GM21360 (cell line): ENCODE data around the gene SLC25A1.
"Not testable (repeated sequence)": the region's sequence is repeated elsewhere in the genome, so short reads cannot be mapped to it uniquely, and the experiment has no call there.

Experiments used
- ATAC-seq: cut with Tn5 transposase; IDR thresholded peaks from one replicate; pipeline ENCODE4 v1.9.1; 2021; ENCODE audit warnings: mild to moderate bottlenecking, moderate library complexity; ENCODE audit not compliant: unreplicated experiment

The SLC25A1 gene

DNA sequence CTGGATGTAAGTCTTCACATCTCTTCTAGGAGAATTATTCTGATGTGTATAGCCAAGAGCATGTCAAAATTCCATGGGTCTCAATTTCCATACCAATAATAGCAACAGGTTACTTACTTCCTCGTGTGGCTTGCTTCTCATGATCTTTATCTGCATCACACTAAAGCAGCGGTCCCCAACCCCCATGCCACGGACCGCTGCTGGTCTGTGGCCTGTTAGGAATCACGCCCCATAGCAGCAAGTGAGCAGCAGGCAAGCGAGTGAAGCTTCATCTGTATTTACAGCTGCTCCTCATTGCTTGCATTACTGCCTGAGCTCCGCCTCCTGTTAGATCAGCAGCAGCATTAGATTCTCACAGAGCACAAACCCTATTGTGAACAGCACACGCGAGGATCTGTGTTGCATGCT, 28.9 kb upstream of the SLC25A1 start:
- no peak for ATAC-seq

DNA sequence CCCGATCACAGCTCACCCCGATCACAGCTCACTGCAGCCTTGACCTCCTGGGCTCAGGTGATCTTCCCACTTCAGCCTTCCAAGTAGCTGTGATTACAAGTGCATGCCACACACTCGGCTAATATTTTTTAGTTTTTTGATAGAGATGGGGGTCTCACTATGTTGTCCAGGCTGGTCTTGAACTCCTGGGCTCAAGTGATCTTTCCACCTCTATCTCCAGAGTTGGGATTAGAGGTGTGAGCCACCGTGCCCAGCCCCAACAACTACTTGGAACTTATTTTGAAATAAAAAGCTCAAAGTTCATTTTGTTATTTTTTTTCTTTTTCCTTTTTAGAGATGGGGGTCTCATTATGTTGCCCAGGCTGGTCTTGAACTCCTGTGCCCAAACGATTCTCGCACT, 27.8 kb upstream of the SLC25A1 start:
- no peak for ATAC-seq

DNA sequence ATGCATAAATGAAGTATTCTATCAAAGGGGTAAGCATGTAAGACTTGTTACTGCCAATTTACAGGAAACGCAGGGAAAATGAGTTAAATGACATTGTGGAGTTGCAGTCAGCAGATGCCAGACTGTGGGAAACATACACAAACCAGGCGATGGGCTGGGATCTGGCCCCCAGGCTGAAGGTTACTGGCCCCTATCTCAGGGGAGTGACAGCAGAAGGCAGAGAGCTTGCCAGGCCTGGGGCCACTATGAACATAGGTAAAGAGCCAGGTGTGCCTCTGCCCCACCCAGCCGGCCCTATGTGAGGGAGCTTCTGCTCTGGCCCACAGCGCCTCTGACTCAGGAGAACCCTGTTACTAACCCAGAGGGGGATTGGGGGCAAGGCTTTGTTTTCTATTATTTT, 26.1 kb upstream of the SLC25A1 start:
- ATAC-seq = no peak

DNA sequence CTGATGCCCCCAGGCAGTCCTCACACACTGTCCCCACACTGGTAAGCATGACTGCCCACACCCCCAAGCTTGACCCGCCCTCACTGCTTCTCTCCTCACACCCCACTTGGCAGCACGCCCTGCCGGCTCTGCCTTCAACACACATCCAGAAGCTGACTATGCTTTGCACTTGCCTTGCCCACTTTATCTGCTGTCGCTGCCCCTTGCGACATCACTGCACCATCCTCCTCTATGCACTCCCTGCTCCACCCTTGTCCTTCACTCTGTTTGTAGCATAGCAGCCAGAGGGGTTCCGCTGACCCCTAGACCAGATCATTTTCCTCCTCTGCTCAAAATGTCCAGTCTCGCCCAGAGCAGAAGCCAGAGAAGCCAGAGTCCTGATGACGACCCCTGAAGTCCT, 25.3 kb upstream of the SLC25A1 start:
- no peak for ATAC-seq

DNA sequence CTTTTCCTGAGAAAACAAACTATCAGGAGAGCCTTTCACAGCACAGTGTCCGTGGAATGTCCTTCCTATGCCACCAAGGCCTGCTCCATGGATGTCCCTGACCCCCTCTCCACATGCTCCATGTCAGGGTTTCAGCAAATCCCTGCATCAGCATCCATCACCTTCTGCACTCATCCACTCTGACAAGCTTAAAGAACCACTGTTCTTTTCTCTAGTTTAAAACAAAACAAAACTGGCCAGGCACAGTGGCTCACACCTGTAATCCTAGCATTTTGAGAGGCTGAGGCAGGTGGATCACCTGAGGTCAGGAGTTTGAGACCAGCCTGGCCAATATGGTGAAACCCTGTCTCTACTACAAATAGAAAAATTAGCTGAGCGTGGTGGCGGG, 24.3 kb upstream of the SLC25A1 start:
- ATAC-seq = not testable (repeated sequence)

DNA sequence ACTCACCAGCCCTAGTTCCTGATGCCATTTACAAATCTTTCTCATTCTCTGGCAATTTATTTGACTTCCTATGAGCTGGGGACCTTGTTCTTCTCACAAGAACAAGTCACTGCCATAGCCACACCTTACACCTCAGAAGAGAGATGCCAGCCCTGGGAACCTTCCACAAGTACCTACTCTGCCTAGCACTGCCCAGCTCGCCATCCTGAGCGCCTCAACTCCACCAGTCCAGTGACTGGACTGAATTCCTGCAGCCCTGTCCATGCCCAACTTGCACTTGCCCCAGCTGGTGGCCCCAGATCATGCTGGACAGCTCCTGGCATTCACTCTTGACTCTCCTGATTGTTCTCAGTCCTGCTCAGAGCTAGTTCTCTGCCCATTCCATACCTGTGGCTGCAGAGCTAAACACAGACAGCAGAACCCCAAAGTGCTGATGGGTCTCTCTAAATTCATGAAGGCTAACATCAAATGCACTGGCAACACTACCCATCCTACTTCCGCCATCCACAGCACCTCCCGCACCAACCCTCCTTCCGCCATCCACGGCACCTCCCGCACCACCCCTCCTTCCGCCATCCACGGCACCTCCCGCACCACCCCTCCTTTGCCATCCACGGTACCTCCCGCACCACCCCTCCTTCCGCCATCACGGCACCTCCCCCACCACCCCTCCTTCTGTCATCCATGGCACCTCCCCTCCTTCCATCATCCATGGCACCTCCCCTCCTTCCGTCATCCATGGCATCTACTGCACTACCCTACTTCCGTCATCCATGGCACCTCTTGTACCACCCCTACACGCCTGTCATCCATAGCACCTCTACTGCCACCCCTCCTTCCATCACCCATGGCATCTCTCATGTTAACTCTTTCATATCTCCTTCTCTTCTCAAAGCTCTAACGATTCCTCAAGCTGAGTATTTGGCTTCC, 23.6 kb upstream of the SLC25A1 start:
- no peak for ATAC-seq

DNA sequence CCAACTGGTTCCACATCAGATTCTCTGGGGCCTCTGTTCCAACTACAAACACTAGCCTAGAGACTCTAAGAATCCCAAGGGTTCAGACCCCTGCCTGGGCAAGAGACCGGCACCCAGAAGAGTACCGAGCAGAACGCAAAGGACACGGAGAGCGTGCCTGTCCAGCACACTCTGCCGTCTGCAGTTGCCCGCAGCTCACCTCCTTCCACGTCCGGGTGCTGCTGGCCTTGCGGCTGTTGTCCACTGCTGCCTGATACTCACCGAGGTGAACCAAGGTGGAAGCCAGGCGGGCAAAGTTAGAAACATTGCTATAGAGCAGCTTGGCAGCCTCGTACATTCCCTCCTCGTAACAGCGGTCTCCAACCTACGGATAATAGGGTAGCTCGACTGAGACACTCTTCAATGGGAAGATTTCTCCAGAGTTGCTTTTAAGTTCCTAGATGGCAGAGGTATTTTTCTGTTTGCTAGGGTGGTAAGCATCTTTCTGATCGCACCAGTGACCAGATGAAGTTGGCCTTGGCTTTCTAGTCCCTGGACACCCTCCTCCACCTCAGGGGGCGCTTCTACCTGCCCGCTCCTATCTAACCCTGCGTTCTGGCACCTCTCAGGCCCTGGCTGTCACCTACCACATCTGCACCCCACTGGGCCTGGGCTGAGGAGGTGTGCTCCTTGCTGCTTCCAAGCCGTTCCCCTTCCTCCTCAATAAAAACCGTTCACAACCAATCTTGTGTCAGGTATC, 22.8 kb upstream of the SLC25A1 start:
- no peak for ATAC-seq

DNA sequence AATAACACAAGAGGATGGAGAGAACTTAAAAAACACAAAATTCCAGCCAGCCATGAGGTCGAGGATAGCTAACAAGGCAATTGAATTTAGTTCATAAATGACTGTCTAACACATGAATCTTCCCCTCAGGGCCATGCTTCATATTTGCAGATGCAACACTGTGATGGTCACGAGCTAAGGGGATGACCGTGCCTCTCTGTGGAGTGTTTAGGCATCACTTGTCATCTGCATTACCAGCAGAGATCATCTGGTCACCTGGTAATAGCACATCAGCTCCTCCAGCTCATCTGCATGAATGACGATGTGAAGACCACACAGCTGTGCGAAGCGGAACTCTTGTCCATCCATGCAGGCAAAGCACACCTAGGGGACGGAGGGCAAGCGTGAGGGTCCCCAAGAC, 20.9 kb upstream of the SLC25A1 start:
- no peak for ATAC-seq

DNA sequence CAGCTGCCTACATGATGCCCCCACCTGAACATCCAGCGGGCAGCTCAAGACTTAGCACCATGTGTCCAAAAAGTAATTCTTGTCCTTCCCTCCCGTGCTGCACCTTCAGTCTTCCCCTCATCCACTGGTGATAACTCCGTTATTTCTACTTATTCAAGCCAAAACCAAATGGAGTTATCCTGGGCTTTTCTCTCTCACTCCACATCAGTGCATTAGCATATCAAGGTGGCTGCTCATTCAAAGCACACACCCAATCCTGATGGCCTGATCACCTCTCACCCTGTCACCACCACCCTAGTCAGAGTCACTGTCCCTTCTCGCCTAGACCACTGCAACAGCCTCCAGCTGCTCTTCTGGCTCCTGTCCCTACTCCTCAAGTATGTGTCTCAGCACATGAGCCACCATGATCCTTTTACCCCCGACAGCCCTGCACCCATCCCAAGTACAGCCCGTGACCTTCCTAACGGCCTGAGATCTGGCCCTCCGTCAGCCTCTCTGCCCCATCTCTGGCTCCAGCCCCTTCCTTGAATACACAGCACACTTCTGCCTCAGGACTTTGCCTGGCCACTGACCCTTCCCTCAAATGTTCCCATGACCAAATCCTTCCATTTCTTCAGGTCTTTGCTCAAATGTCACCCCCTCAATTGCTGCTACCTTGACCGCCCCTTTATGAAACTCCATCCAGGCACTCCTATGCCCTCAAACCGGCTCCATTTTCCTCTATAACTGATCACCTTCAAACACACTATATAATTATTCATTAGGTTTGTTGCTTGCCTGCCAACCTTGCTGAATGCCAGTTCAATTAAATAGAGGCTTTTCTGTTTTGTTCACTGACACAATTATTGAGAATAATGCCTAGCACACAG, 19.7 kb upstream of the SLC25A1 start:
- ATAC-seq = no peak

DNA sequence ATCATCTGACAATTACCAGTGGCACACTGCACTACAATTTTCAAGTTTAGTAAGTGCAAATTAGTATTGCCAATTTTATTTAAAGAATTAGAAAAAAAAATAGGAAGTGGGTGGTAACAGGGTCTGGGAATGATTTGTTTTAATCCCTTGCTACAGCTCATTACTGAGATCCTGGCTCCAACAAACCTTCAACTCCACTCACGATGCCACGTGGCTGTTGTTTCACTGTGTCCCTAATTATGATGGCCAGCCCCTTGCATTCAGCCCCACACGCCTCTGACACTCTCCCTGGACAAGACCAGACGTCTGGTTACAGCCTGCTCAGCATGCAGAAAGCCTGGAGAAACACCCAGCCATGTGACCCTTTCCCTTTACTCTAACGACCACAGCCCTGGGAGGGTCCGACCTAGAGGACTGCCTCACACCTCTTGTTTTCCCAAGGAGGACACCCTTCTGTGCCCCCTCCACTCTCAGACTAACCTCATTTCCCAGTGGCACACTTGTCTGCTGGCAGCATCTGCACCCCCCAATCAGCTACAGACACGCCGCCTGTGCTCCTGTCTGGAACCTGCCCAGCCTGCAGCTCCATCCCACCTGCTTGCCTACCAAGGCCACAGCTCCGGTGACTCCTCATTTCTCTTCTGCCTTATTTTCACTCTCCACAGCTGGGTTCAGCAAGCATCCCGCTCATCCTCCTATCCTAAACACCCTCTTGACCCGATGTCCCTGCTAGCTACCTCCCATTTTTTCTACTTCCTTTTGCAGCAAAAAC, 18.5 kb upstream of the SLC25A1 start:
- no peak for ATAC-seq

DNA sequence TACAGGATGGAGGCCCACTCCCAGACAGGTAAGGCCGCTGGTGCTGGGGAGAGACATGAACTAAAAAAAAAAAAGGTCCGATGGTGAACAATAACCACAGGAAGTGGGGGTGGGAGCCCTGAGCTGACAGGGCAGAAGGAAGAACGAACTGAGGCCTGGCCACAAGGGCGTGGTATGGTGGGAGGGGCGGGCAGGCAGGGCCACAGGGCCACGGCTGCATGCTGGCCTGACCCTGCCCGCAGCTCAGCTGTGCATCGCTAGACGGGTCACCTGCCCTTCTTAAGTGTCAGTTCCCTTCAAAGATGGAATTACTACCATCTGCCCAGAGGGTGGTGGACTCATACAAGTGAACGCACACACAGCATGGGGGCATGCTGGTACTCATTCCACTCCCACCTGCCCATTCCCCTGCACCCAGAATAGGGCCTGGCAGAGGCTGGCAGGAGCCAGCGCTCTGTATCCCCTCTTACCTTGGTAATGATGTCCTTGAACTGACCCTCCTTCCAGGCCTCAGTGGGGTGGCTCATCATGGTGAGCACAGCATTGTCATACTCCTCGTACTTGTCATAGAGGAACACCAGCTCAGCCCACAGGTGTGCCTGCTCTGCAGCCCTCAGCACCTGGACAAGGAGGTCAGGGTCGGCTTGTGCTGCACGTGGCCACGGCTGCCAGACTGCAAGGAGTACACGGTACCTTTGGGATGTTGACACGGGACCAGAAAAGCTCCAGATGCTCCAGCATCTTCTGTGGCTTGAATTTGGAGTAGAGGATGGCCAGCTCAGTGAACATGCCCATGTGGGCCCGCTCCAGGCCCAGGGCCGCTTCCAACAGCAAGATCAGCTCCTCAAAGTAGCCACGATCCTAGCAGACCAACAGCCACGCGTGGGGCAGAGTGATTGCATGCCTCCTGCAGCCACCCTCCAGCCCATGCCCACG, 17.5 kb upstream of the SLC25A1 start:
- ATAC-seq = no peak

DNA sequence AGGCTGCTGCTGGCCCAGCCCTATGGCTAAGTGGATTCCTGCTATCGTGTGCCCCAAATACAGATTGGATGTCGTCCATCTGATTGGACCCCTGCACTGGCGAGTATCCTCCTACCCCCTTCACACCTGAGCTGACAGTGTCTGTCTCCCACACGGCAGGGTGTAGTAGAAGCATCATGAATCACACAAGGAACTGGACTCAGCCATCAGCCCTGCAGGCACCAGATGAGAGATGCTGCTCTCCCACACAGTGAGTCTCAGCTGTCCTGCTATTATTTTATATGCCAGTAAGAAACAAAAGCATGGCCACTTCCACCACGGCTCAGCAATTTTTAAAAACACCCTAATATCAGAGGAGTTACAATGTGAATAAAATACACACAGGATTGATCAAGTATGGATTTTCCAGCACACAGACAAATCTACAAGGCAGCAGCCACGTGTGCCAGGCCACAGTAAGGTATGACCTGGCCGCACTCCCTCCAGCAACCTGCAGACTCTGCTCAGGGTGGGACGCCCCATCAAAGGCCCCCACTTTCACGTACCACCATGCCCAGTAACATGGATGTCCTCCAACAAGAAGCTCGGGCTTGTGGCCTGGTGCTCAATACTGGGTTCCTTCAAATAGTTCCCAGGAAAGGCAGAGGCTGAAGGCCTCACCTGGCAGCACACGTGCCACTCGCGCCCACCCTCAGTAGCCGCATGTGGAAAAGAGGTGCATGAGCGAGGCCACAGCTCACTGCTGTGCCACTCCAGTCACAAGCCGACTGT, 16.4 kb upstream of the SLC25A1 start:
- no peak for ATAC-seq

DNA sequence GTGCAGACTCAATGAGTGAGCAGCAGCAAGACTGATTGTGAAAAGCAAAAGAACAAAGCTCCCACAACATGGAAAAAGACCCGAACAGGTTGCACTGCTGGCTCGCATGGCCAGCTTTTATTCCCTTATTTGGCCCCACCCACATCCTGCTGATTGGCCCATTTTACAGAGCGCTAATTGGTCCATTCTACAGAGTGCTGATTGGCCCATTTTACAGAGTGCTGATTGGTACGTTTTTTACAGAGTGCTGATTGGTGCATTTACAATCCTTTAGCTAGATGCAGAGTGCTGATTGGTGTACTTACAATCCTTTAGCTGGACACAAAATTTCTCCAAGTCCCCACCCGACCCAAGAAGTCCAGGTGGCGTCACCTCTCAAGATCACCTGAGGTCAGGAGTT, 15.3 kb upstream of the SLC25A1 start:
- ATAC-seq = no peak

DNA sequence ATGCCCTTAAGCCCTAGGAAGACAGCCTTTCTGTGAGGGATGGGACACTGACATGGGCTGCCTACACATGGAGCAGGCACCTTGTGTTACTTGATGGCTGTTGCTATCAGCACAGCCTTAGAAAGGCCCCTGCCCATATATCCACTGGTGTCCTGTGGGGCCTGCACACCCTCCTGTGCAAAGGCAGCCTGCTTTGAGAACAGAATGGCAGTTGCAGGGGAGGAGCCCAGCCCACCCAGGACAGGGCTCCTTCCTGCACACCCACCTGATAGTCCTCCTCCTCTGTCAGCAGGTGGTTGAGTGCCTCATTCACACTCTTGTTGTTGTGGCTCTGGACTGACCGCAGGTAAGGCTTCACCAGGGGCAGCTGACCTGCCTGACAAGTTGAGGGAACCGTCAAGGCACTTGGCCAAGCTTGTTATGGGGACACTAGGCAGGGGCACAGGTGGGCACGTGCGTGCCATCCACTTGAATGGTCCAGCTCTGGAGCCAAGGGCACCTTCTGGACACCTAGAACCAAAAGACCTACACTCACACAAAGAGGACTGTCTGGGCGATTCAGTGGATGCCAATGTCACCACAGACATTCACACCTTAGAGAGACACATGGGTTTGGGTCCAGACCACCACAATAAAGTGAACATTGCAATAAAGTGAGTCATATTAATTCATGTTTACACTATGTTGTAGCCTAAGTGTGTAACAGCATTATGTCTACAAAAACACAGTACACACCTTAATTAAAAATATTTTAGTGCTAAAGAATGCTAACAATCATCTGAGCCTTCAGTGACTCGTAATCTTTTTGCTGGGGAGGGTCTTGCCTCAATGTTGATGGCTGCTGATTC, 9.4 kb upstream of the SLC25A1 start:
- ATAC-seq = no peak

DNA sequence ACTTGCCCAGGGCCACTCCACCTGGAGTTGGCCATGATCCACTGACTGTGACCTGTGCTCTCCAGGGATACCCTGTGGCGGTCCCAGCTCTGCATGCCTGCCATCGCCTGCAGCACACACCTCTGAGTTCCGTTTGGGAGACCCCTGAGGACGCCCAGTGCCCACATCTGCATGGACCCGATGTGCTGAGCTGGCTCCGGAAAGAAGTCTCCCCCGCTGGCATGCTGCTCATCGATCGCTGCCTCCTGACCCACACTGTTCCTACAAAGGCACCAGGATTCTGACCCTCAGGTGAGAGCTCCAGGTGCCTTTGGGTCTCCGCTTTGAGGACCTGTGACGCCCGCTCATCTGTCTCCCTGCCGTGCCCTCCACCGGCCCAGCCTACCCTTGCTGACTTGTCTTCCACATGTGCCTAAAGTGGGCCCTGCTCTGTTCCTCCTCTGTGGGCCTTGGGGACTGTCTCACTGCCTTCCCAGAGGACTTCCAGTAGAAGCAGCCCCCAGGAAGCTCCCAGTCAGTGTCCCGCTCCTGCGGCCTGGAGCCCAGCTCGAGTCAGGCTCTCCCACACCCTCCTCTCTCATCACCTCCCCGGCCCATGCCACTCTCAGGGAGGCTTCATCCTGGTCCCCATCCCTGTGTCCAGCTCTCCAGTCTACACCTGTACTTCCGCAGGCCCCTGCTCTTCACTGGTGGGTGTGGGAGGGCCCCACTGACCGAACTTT, 5.9 kb upstream of the SLC25A1 start:
- ATAC-seq = no peak

DNA sequence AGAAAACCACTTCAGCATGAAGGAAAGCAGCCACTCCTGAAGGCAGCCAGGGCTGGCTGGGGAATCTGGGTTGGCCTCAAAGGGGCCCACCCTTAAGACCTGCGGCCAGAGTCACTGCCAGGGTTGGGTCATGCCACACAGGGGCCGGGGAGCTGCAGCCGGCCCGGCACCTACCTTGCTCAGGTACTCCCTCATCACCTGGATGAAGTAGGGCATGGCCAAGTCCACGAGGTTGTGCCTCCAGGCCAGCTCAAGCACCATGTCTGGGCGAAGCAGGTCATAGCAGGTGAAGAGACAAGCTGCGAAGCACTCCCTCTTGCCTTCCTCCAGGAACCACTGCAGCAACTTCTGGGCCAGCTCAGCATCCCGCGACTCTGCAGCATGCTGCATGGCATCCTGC, 4.7 kb upstream of the SLC25A1 start:
- ATAC-seq = no peak

DNA sequence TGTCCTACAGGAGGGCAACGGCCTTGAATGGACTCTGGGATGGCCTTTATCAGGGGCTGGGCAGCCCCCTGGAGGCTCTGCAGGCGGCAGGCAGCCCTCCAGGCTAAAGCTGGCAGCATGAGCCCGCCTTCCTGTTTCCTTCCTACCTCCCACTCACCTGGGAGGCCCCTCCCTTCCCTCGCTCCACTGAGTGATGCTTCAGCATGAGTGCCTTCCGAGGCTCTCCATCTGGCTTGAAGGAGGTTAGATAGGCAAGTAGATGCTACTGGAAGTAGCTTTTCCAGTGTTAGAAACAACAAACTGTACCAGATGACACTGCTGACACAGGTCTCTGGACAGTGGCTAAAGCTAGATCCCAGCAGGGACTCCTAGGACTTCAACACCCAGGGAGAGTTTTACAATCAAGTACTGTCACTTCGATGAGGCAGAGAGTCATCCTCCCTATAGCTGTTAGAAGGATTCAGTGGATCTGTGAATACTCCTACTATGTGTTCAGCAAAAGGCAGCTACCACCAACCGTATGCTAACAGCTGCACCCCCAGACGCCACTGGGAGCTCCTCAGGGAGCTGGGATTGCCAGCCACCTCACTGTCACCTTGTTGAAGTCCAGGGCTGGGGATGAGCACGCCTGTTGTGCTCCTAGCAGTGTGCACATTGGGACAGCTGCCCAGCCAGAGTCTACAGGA, 4.1 kb upstream of the SLC25A1 start:
- ATAC-seq = no peak
